ENCODE measurements around the gene FAM222A.

The FAM222A gene

GRCh38 chr12:109717390-109718357 is 4.0 kb downstream of the FAM222A start:
- no peak for TF ChIP-seq CTCF (IDR thresholded peaks at IDR 0.05; ENCODE audit: extremely low read depth, insufficient read depth, missing control alignments)
- DNase-seq (ENCODE audit: low spot score): no peak
- in situ Hi-C loops (cut with MboI; ENCODE audit: low pct_unique_long_range_greater_than_20kb, low sequenced_read_pairs, unreplicated experiment): no loop called here

DNA sequence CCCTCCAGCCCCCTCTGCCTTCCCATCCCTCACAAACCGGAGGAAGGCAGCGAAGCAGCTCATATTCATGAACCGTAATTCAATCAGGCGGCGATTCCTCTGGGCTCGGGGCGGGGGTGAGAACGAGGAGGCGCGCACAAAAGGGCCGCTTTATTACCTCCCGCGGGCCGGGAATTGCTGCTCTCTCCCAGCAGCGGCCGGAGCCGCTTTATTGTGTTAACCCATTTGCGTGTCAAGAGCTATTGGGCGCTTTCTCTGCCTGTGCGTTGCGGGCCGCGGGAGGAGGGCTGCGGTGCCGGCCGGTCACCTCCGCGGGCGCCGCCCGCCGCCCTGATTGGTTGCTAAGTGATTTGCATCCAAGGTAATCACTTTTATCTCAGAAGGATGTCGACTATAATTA is 4.8 kb downstream of the FAM222A start:
- DNase-seq (ENCODE audit: low spot score): no peak
- in situ Hi-C loops (cut with MboI; ENCODE audit: low pct_unique_long_range_greater_than_20kb, low sequenced_read_pairs, unreplicated experiment): no loop called here
- no peak for TF ChIP-seq CTCF (IDR thresholded peaks at IDR 0.05; ENCODE audit: extremely low read depth, insufficient read depth, missing control alignments)

DNA sequence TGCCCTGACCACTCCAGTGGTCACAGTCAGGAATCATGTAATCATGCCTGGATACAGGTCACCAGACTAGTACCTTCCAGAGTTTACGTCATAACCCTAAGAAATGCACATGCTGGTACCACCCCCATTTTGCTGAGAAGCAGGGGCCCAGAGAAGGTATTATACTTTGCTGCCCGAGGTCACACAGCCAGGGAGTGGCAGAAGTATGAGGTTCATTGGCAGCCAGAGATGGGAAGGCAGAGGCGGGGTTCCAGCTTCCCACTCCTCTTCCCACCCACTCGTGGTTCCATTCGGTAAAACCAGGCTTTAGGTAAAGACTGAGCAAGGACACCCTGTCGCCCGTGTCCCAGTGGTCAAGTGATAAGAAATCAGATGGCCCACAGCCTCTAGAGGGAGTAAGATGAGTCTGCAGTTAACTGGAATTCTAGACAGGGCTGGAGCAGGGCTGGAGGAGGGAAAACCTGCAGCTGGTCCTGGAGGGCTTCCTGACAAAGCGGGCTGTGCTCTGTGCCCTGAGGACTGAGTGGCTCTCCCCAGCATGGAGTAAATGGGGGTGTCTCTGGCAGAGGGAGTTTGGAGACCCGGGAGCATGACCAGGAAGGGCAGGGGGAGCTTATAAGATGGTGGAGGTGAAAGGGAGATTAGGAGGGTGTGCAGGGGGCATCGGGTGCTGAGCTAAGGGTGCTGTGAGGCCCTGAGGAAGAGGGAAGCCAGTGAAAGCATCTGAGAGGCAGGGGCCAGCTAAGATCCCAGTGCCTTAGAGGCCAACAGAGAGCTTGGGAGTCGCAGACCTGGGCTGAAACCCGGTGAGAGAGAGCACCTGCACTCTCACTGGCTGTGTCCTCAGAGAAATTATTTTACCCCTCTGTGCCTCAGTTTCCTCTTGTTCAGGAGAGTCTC is 5.7 kb downstream of the FAM222A start:
- in situ Hi-C loops (cut with MboI; ENCODE audit: low pct_unique_long_range_greater_than_20kb, low sequenced_read_pairs, unreplicated experiment): no loop called here
- DNase-seq (ENCODE audit: low spot score): no peak
- TF ChIP-seq CTCF (IDR thresholded peaks at IDR 0.05; ENCODE audit: extremely low read depth, insufficient read depth, missing control alignments): no peak

DNA sequence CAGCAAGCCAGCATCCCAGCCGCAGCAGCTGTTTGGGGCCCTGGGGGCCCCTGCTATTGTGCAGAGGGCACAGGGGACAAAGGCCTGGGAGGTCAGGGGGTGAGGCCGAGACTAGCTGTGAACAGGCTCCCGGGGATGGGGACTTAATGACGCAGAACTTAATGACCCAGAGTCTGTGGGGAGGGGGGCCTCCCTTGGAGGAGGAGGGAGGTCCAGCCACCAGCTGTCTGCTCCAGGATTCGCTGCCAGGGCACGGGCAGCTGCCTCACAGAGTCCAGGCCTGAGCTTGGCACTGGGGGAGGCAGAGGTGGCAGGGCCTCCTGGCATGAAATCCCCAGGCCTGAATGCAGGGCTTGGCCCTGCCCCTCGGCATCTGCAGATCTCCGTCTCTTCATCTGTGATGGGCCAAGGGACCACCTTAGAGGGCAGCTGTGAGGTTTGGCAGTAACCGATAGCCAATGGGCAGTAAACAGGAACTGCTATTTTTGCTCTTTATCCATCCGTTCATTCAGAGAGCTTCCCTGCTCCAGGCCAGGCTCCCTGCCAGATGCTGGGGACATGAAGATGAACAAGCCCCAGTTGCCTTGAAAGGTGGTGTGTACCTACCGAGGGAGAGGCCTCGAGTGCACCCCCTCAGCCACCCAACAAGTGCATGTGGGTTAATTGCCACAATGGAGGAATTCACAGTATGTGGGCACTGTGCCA is 6.7 kb downstream of the FAM222A start:
- DNase-seq (ENCODE audit: low spot score): no peak
- in situ Hi-C loops (cut with MboI; ENCODE audit: low pct_unique_long_range_greater_than_20kb, low sequenced_read_pairs, unreplicated experiment): no loop called here

GRCh38 chr12:109720857-109721189 is 7.2 kb downstream of the FAM222A start:
- in situ Hi-C loops (cut with MboI; ENCODE audit: low pct_unique_long_range_greater_than_20kb, low sequenced_read_pairs, unreplicated experiment): no loop called here
- DNase-seq (ENCODE audit: low spot score): no peak
- TF ChIP-seq CTCF (IDR thresholded peaks at IDR 0.05; ENCODE audit: extremely low read depth, insufficient read depth, missing control alignments): no peak

More for the DNA sequence above, 6.7 kb downstream of the FAM222A start:
- TF ChIP-seq CTCF (IDR thresholded peaks at IDR 0.05; ENCODE audit: extremely low read depth, insufficient read depth, missing control alignments): no peak

- no peak for DNase-seq (ENCODE audit: low spot score)
- in situ Hi-C loops (cut with MboI; ENCODE audit: low pct_unique_long_range_greater_than_20kb, low sequenced_read_pairs, unreplicated experiment): no loop called here
- TF ChIP-seq CTCF (IDR thresholded peaks at IDR 0.05; ENCODE audit: extremely low read depth, insufficient read depth, missing control alignments): no peak
Observed at GRCh38 chr12:109721276-109721675, 7.7 kb downstream of the FAM222A start.

All from GM13977 (cell line).